H1 (cell line): ENCODE measurements around the gene HLF. TPM values are rescaled to one million over a fixed set of nuclear protein-coding genes. Genes with fewer than 3 reads are reported as not detected.

Experiments
- polyA plus RNA-seq, 7 experiments: library from polyadenylated mRNA; depleted of rRNA in 3 of 7; stranded (reverse) in 5 of 7; unstranded in 2 of 7; fragments of >200 nt in 5 of 7; fragments of 200-250 nt in 2 of 7; gene quantifications; 1 replicate in 5 of 7; 2 replicates in 1 of 7; 4 replicates in 1 of 7; pipeline versions ENCODE4 v1.2.1 to v1.2.3, GENCODE V29; 2011 to 2013; ENCODE audit warnings: missing spikeins in 2 of 7, mixed read lengths in 2 of 7
- total RNA-seq: library from RNA; stranded (reverse); fragmentation: NEBNext Ultra II Directional; extraction: Animal tissue kit (Norgen Biotek cat#: 25700); gene quantifications from 2 replicates; pipeline ENCODE4 v1.2.1, GENCODE V29; 2021

The HLF gene
- total and polyA plus RNA-seq, 2 of the 8 experiments (the other 6 are each of a cell fraction or from before 2014, with no cell fraction given), result 0.39 to 0.60 TPM

Other genes with a start within 250 kb of the HLF start
- 34.0 and 37.8 TPM in 2 replicates for gene MMD, start 156.9 kb downstream of the HLF start, total RNA-seq
- 22.1 and 28.2 TPM in 2 replicates for gene MMD, start 156.9 kb downstream of the HLF start, polyA plus RNA-seq (2011; rRNA removed)
- gene SMIM36, start 246.5 kb downstream of the HLF start, total RNA-seq, result not detected in 2 replicates
- not detected in 2 replicates for gene SMIM36, start 246.5 kb downstream of the HLF start, polyA plus RNA-seq (2011; rRNA removed)